CD4-positive, alpha-beta T cell (primary cell): ENCODE results near the gene FAM78A. TPM values are rescaled to one million over a fixed set of nuclear protein-coding genes. Genes with fewer than 3 reads are reported as not detected.

Source experiments
- ATAC-seq: fragments of 200-7000 bp; cut with Tn5 transposase; one replicate; pipeline ENCODE4 v1.10.0; 2022; ENCODE audit warnings: mild to moderate bottlenecking; ENCODE audit not compliant: poor library complexity
- CTCF ChIA-PET: fragments of 350-600 bp; sonication (Branson Sonifier 250); formaldehyde crosslinking; loops from one replicate; lab custom pipeline; 2021; ENCODE audit warnings: antibody characterized with exemption, inconsistent platforms; lab: Charles Lee
- POLR2A ChIA-PET: fragments of 350-600 bp; sonication (Branson Sonifier 250); formaldehyde crosslinking; loops from one replicate; lab custom pipeline; 2021; ENCODE audit warnings: antibody characterized with exemption, inconsistent platforms; lab: Charles Lee
- DNase-seq, 14 experiments: peaks; one replicate each; pipeline ENCODE4 v3.0.0-alpha.2; 2013 to 2020; ENCODE audit warnings: mixed read lengths in 2 of 14
- H3K27ac ChIP-seq, 2 donors: one replicate each; pipeline versions ENCODE4 v1.5.1 to v1.7.0; 2013; ENCODE audit warnings: low read length in 2 of 2, low read depth in 1 of 2, mild to moderate bottlenecking in 1 of 2
- H3K27me3 ChIP-seq, 2 experiments: 1 replicate in 1 of 2; 2 replicates in 1 of 2; pipeline versions ENCODE4 v1.6.1 to v1.7.0; 2013; ENCODE audit warnings: low read length in 2 of 2, control low read depth in 1 of 2, mild to moderate bottlenecking in 1 of 2, moderate library complexity in 1 of 2; ENCODE audit not compliant: insufficient read depth in 2 of 2, control insufficient read depth in 1 of 2
- H3K36me3 ChIP-seq: one replicate; pipeline ENCODE4 v1.6.1; 2013; ENCODE audit warnings: low read length, control low read depth; ENCODE audit not compliant: insufficient read depth
- H3K4me1 ChIP-seq: one replicate; pipeline ENCODE4 v1.6.1; 2013; ENCODE audit warnings: low read length, control low read depth; ENCODE audit not compliant: insufficient read depth
- H3K4me3 ChIP-seq: one replicate; pipeline ENCODE4 v1.5.1; 2013; ENCODE audit warnings: mild to moderate bottlenecking, low read length, moderate library complexity
- H3K9me3 ChIP-seq, 2 experiments: 1 replicate in 1 of 2; 2 replicates in 1 of 2; pipeline versions ENCODE4 v1.6.1 to v1.7.0; 2013; ENCODE audit warnings: low read length in 2 of 2, mild to moderate bottlenecking in 2 of 2, control low read depth in 1 of 2, moderate library complexity in 1 of 2; ENCODE audit not compliant: control insufficient read depth in 1 of 2, insufficient read depth in 1 of 2
- H3K27ac Mint-ChIP-seq: one replicate; pipeline ENCODE4 v1.8.0; 2020; ENCODE audit warnings: mixed read lengths
- H3K27me3 Mint-ChIP-seq: one replicate; pipeline ENCODE4 v1.8.0; 2021; ENCODE audit warnings: mixed read lengths
- H3K36me3 Mint-ChIP-seq: one replicate; pipeline ENCODE4 v1.8.0; 2021; ENCODE audit warnings: low read depth, mixed read lengths
- H3K4me1 Mint-ChIP-seq: one replicate; pipeline ENCODE4 v1.8.0; 2021; ENCODE audit warnings: low read depth, mixed read lengths
- H3K4me3 Mint-ChIP-seq: one replicate; pipeline ENCODE4 v1.8.0; 2020; ENCODE audit warnings: mild to moderate bottlenecking, mixed read lengths
- H3K9me3 Mint-ChIP-seq: one replicate; pipeline ENCODE4 v1.8.0; 2020; ENCODE audit warnings: mixed read lengths
- CTCF ChIP-seq: fragments of 200-600 bp; IDR thresholded peaks from one replicate; pipeline ENCODE4 v1.8.0; 2022; ENCODE audit warnings: antibody characterized with exemption, mild to moderate bottlenecking
- intact Hi-C, 2 experiments: fragments of 100-400 bp; cut with DNase I in 1 of 2; cut with micrococcal nuclease in 1 of 2; formaldehyde crosslinking; loops; one replicate each; pipeline versions ENCODE4 v1.15.1 to v1.9.0; 2023 to 2025; cut with DNase I, micrococcal nuclease
- total RNA-seq, 174 experiments: library from RNA in 2 of 174; stranded (reverse) in 2 of 174; gene quantifications; one replicate each; pipeline ENCODE4 v1.2.3 and lab custom pipeline; 2021 to 2026

Gene FAM78A
- total RNA-seq, 2 experiments from 2014 or later = 62.4 to 62.7 TPM

- Histone ChIP-seq H3K4me3 (no peak overlapping the region), H3K36me3 (no peaks in the 10 kb centered on the region), H3K4me1 (no peaks in the 10 kb centered on the region), H3K9me3 (no peaks in the 10 kb centered on the region), H3K27me3 (no peaks in the 10 kb centered on the region), H3K27ac (no peak overlapping the region)
- Mint-ChIP-seq H3K4me3 (no peak overlapping the region), H3K9me3 (no peaks in the 10 kb centered on the region), H3K4me1 (no peaks in the 10 kb centered on the region), H3K27me3 (no peaks in the 10 kb centered on the region), H3K27ac (no peak overlapping the region), H3K36me3 (no peaks in the 10 kb centered on the region)
- DNase-seq (no peak), ATAC-seq (no peak)
- POLR2A ChIA-PET = no interaction called here
- intact Hi-C loops = no loop called here
- CTCF ChIA-PET = no interaction called here
- TF ChIP-seq CTCF = no peak
Observed at GRCh38 chr9:131323629-131324028, 47.3 kb upstream of the FAM78A start.

GRCh38 chr9:131320031-131320685, 43.8 kb upstream of the FAM78A start:
- ATAC-seq (no peak), DNase-seq (no peak)
- Mint-ChIP-seq H3K36me3 (no peaks in the 10 kb centered on the region), H3K4me3 (no peak overlapping the region), H3K27ac (no peak overlapping the region), H3K27me3 (no peaks in the 10 kb centered on the region), H3K9me3 (no peaks in the 10 kb centered on the region), H3K4me1 (no peaks in the 10 kb centered on the region)
- POLR2A ChIA-PET = no interaction called here
- Histone ChIP-seq H3K4me1 (no peaks in the 10 kb centered on the region), H3K27me3 (no peaks in the 10 kb centered on the region), H3K9me3 (no peaks in the 10 kb centered on the region), H3K27ac (no peak overlapping the region), H3K36me3 (no peaks in the 10 kb centered on the region), H3K4me3 (no peak overlapping the region)
- no peak for TF ChIP-seq CTCF
- intact Hi-C loops = no loop called here
- CTCF ChIA-PET = no interaction called here

GRCh38 chr9:131319486-131319885, 43.2 kb upstream of the FAM78A start:
- H3K9me3 Mint-ChIP-seq = no peaks in the 10 kb centered on the region
- Histone ChIP-seq H3K9me3 (no peaks in the 10 kb centered on the region), H3K4me1 (no peaks in the 10 kb centered on the region)

More at GRCh38 chr9:131319486-131319885, 43.2 kb upstream of the FAM78A start:
- Histone ChIP-seq H3K4me3 (no peak overlapping the region), H3K27me3 (no peaks in the 10 kb centered on the region), H3K27ac (no peak overlapping the region), H3K36me3 (no peaks in the 10 kb centered on the region)
- H3K27me3 Mint-ChIP-seq = no peaks in the 10 kb centered on the region
- DNase-seq = no peak
- ATAC-seq = no peak
- intact Hi-C loops = no loop called here
- no peaks in the 10 kb centered on the region for H3K36me3 Mint-ChIP-seq
- H3K4me3 Mint-ChIP-seq = no peak overlapping the region
- no peaks in the 10 kb centered on the region for H3K4me1 Mint-ChIP-seq
- CTCF ChIA-PET = no interaction called here
- TF ChIP-seq CTCF = no peak
- no peak overlapping the region for H3K27ac Mint-ChIP-seq
- POLR2A ChIA-PET = no interaction called here
